RWPE2 (cell line): ENCODE measurements around the gene LRBA.

Source experiments
- ATAC-seq: fragments of 200-7000 bp; cut with Tn5 transposase; 3 replicates; pipeline ENCODE4 v1.9.1; 2021; ENCODE audit warnings: low read depth
- DNase-seq: peaks from one replicate; pipeline ENCODE4 v3.0.0-alpha.2; 2020; ENCODE audit warnings: low spot score
- H3K27ac ChIP-seq: fragments of 450-650 bp; 2 replicates; pipeline ENCODE4 v1.5.1; 2017; ENCODE audit warnings: mild to moderate bottlenecking; ENCODE audit not compliant: poor library complexity, severe bottlenecking
- H3K27me3 ChIP-seq: fragments of 250-450 bp; sonication (Bioruptor Pico); 2 replicates; pipeline ENCODE4 v1.5.1; 2021; ENCODE audit warnings: mild to moderate bottlenecking, moderate library complexity; ENCODE audit not compliant: insufficient read depth, poor library complexity, severe bottlenecking
- H3K36me3 ChIP-seq: fragments of 250-450 bp; sonication (Bioruptor Pico); 2 replicates; pipeline ENCODE4 v1.5.1; 2020; ENCODE audit warnings: low read depth, mild to moderate bottlenecking, moderate library complexity
- H3K4me1 ChIP-seq: fragments of 250-450 bp; sonication (Bioruptor Pico); 2 replicates; pipeline ENCODE4 v1.5.1; 2021; ENCODE audit warnings: mild to moderate bottlenecking, moderate library complexity; ENCODE audit not compliant: insufficient read depth, poor library complexity, severe bottlenecking
- H3K4me3 ChIP-seq: fragments of 250-450 bp; sonication (Bioruptor Pico); 2 replicates; pipeline ENCODE4 v1.5.1; 2021; ENCODE audit warnings: mild to moderate bottlenecking, moderate library complexity; ENCODE audit not compliant: severe bottlenecking
- H3K9me3 ChIP-seq: fragments of 250-450 bp; sonication (Bioruptor Pico); 2 replicates; pipeline ENCODE4 v1.5.1; 2021; ENCODE audit warnings: mild to moderate bottlenecking, moderate library complexity; ENCODE audit not compliant: severe bottlenecking
- TF ChIP-seq, protein P1 (sequence below): fragments of 450-650 bp; IDR thresholded peaks from one replicate; pipeline ENCODE4 v1.5.1; 2017; ENCODE audit warnings: mild to moderate bottlenecking, moderate library complexity; ENCODE audit not compliant: poor library complexity, severe bottlenecking

Gene LRBA

GRCh38 chr4:150609131-150609530 is 406.0 kb downstream of the LRBA start:
- Histone ChIP-seq H3K27ac (no peak overlapping the region), H3K9me3 (no peaks in the 10 kb centered on the region), H3K4me3 (no peak overlapping the region), H3K4me1 (no peaks in the 10 kb centered on the region), H3K27me3 (no peaks in the 10 kb centered on the region), H3K36me3 (no peaks in the 10 kb centered on the region)
- ATAC-seq = no peak
- no peak for DNase-seq
- TF ChIP-seq, protein P1, sequence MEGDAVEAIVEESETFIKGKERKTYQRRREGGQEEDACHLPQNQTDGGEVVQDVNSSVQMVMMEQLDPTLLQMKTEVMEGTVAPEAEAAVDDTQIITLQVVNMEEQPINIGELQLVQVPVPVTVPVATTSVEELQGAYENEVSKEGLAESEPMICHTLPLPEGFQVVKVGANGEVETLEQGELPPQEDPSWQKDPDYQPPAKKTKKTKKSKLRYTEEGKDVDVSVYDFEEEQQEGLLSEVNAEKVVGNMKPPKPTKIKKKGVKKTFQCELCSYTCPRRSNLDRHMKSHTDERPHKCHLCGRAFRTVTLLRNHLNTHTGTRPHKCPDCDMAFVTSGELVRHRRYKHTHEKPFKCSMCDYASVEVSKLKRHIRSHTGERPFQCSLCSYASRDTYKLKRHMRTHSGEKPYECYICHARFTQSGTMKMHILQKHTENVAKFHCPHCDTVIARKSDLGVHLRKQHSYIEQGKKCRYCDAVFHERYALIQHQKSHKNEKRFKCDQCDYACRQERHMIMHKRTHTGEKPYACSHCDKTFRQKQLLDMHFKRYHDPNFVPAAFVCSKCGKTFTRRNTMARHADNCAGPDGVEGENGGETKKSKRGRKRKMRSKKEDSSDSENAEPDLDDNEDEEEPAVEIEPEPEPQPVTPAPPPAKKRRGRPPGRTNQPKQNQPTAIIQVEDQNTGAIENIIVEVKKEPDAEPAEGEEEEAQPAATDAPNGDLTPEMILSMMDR = no peak

GRCh38 chr4:150600812-150601445 is 414.2 kb downstream of the LRBA start:
- no peak overlapping the region for H3K27ac ChIP-seq
- TF ChIP-seq, protein P1 = no peak
- ATAC-seq (no peak), DNase-seq (no peak)
- no peaks in the 10 kb centered on the region for H3K9me3 ChIP-seq
- peaks cover 4% of the 10 kb centered on the region for H3K27me3 ChIP-seq
- H3K36me3 ChIP-seq = no peaks in the 10 kb centered on the region
- H3K4me3 ChIP-seq = no peak overlapping the region
- no peaks in the 10 kb centered on the region for H3K4me1 ChIP-seq

- no peaks in the 10 kb centered on the region for H3K36me3 ChIP-seq
- no peak overlapping the region for H3K27ac ChIP-seq
- no peak overlapping the region for H3K4me3 ChIP-seq
- no peaks in the 10 kb centered on the region for H3K4me1 ChIP-seq
- H3K27me3 ChIP-seq = peaks cover 4% of the 10 kb centered on the region
- TF ChIP-seq, protein P1 = no peak
- no peaks in the 10 kb centered on the region for H3K9me3 ChIP-seq
- ATAC-seq = no peak
- no peak for DNase-seq
Measured at GRCh38 chr4:150599547-150599946, 415.5 kb downstream of the LRBA start.

DNA sequence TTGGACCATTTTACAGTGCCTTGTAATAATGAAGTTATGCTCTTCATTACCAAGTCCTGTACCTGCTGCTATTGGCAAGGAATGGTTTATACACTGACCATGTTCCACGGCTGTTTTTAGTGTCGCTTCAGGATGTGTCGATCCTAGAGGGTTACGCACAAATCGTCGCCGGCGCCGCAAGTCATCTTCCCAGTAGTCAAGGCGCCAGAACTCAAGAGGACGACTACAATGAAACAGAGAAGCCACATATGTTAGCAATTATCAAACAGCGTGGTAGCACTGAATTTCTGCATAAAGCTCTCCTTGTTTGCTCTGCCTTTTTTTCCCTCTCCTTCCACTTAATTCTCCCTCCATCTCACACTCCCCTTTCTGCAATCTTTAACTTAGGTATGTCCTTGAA is 416.2 kb downstream of the LRBA start:
- H3K4me1 ChIP-seq = no peaks in the 10 kb centered on the region
- TF ChIP-seq, protein P1 = no peak
- DNase-seq (no peak), ATAC-seq (no peak)
- H3K36me3 ChIP-seq = no peaks in the 10 kb centered on the region
- no peak overlapping the region for H3K4me3 ChIP-seq
- H3K27me3 ChIP-seq = peaks cover 4% of the 10 kb centered on the region
- H3K27ac ChIP-seq = no peak overlapping the region
- H3K9me3 ChIP-seq = no peaks in the 10 kb centered on the region

DNA sequence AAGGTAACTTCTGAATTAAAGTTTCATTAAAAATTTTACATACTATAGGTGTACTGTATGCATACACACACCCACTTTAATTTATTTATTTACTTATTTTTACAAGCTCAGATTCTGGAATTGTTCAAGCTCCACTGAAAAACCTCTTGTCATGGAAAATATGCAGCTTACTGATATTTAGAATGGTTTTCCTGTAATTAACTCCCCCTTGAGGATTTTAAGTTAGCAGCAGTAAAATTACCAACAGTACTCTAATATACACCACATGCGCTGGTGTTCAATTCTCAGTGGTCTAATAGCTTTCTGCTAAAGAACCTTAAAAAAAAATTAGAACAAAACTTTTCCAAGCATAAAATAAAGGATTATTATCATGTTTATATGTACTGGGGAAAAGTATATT is 421.1 kb downstream of the LRBA start:
- Histone ChIP-seq H3K4me1 (no peaks in the 10 kb centered on the region), H3K9me3 (no peaks in the 10 kb centered on the region), H3K27ac (no peak overlapping the region), H3K27me3 (no peaks in the 10 kb centered on the region), H3K36me3 (peaks cover 5% of the 10 kb centered on the region; the same call in 1 of the 2 replicates), H3K4me3 (no peak overlapping the region)
- TF ChIP-seq, protein P1 = peak; percentile 29
- DNase-seq (no peak), ATAC-seq (no peak)
